ENCODE data around the gene FHOD3. TPM values are rescaled to one million over a fixed set of nuclear protein-coding genes. Genes with fewer than 3 reads are reported as not detected.

The FHOD3 gene
- total RNA-seq, 1 experiment from 2014 or later: 5.0 TPM

- Mint-ChIP-seq H3K36me3 (ENCODE audit: insufficient read depth, unreplicated experiment) (peaks cover 7% of the 10 kb centered on the region), H3K4me1 (ENCODE audit: insufficient read depth, unreplicated experiment) (no peaks in the 10 kb centered on the region), H3K27me3 (ENCODE audit: insufficient read depth, unreplicated experiment) (no peaks in the 10 kb centered on the region), H3K27ac (ENCODE audit: low read depth, unreplicated experiment) (no peak overlapping the region), H3K9me3 (ENCODE audit: unreplicated experiment) (no peaks in the 10 kb centered on the region), H3K4me3 (ENCODE audit: unreplicated experiment) (no peak overlapping the region)
- DNase-seq (ENCODE audit: unreplicated experiment): no peak
- ChIA-PET POLR2A (no interaction called here), CTCF (interaction anchor here (0.6 to 1.2 kb wide), 3 partner anchors 10 to 1074 kb away, joined by 3 to 9 read pairs (median 4); no protein-coding TSS in a partner anchor)
- no TSS peak for BruUV-seq (replicated peaks)
- intact Hi-C loops (cut with micrococcal nuclease): no loop called here
- no peak for TF ChIP-seq CTCF (IDR thresholded peaks at IDR 0.05; ENCODE audit: unreplicated experiment)
These were observed 8.8 kb upstream of the FHOD3 start for GRCh38 chr18:36288689-36289088.

- Mint-ChIP-seq H3K27me3 (ENCODE audit: insufficient read depth, unreplicated experiment) (no peaks in the 10 kb centered on the region), H3K4me3 (ENCODE audit: unreplicated experiment) (no peak overlapping the region), H3K9me3 (ENCODE audit: unreplicated experiment) (no peaks in the 10 kb centered on the region), H3K4me1 (ENCODE audit: insufficient read depth, unreplicated experiment) (no peaks in the 10 kb centered on the region), H3K27ac (ENCODE audit: low read depth, unreplicated experiment) (no peak overlapping the region), H3K36me3 (ENCODE audit: insufficient read depth, unreplicated experiment) (peaks cover 7% of the 10 kb centered on the region)
- TF ChIP-seq CTCF (IDR thresholded peaks at IDR 0.05; ENCODE audit: unreplicated experiment): no peak
- DNase-seq (ENCODE audit: unreplicated experiment): no peak
- POLR2A ChIA-PET: no interaction called here
- CTCF ChIA-PET: interaction anchor here (1.3 to 2.7 kb wide), 2 partner anchors 9 to 279 kb away, joined by 3 to 13 read pairs; no protein-coding TSS in a partner anchor
- BruUV-seq (replicated peaks): no TSS peak
- intact Hi-C loops (cut with micrococcal nuclease): no loop called here
These were observed 3.5 kb upstream of the FHOD3 start for GRCh38 chr18:36294031-36294430.

GRCh38 chr18:36295214-36295613 is 2.3 kb upstream of the FHOD3 start:
- Mint-ChIP-seq H3K4me1 (ENCODE audit: insufficient read depth, unreplicated experiment) (no peaks in the 10 kb centered on the region), H3K4me3 (ENCODE audit: unreplicated experiment) (no peak overlapping the region), H3K9me3 (ENCODE audit: unreplicated experiment) (no peaks in the 10 kb centered on the region), H3K36me3 (ENCODE audit: insufficient read depth, unreplicated experiment) (peaks cover 1% of the 10 kb centered on the region), H3K27me3 (ENCODE audit: insufficient read depth, unreplicated experiment) (no peaks in the 10 kb centered on the region), H3K27ac (ENCODE audit: low read depth, unreplicated experiment) (no peak overlapping the region)
- ChIA-PET POLR2A (no interaction called here), CTCF (interaction anchor here (0.5 to 2.7 kb wide), 5 partner anchors 10 to 278 kb away, joined by 4 to 13 read pairs (median 5); no protein-coding TSS in a partner anchor)
- BruUV-seq (replicated peaks): no TSS peak
- no peak for DNase-seq (ENCODE audit: unreplicated experiment)
- no peak for TF ChIP-seq CTCF (IDR thresholded peaks at IDR 0.05; ENCODE audit: unreplicated experiment)
- intact Hi-C loops (cut with micrococcal nuclease): loop anchor here (5.0 kb wide), 1 partner anchor 77 kb away; no protein-coding TSS in a partner anchor

GRCh38 chr18:36295880-36296301 is 1.6 kb upstream of the FHOD3 start:
- CTCF ChIA-PET: interaction anchor here (0.6 to 2.7 kb wide), 7 partner anchors 11 to 409 kb away, joined by 3 to 13 read pairs (median 4); no protein-coding TSS in a partner anchor
- no TSS peak for BruUV-seq (replicated peaks)
- Mint-ChIP-seq H3K4me1 (ENCODE audit: insufficient read depth, unreplicated experiment) (no peaks in the 10 kb centered on the region), H3K4me3 (ENCODE audit: unreplicated experiment) (no peak overlapping the region), H3K36me3 (ENCODE audit: insufficient read depth, unreplicated experiment) (no peaks in the 10 kb centered on the region), H3K27ac (ENCODE audit: low read depth, unreplicated experiment) (no peak overlapping the region), H3K9me3 (ENCODE audit: unreplicated experiment) (no peaks in the 10 kb centered on the region), H3K27me3 (ENCODE audit: insufficient read depth, unreplicated experiment) (no peaks in the 10 kb centered on the region)
- TF ChIP-seq CTCF (IDR thresholded peaks at IDR 0.05; ENCODE audit: unreplicated experiment): no peak
- intact Hi-C loops (cut with micrococcal nuclease): loop anchor here (1.0 to 5.0 kb wide), 3 partner anchors 76 to 276 kb away; no protein-coding TSS in a partner anchor
- POLR2A ChIA-PET: interaction anchor here (0.6 kb wide), 1 partner anchor 14 kb away, joined by 4 read pairs; no protein-coding TSS in a partner anchor
- DNase-seq (ENCODE audit: unreplicated experiment): no peak
